COLO668 (cell line): ENCODE results near the gene SETD3.

Experiments
- DNase-seq: peaks from one replicate; lab custom pipeline; 2025; ENCODE audit not compliant: unreplicated experiment; lab: John Stamatoyannopoulos, UW

SETD3 gene

DNA sequence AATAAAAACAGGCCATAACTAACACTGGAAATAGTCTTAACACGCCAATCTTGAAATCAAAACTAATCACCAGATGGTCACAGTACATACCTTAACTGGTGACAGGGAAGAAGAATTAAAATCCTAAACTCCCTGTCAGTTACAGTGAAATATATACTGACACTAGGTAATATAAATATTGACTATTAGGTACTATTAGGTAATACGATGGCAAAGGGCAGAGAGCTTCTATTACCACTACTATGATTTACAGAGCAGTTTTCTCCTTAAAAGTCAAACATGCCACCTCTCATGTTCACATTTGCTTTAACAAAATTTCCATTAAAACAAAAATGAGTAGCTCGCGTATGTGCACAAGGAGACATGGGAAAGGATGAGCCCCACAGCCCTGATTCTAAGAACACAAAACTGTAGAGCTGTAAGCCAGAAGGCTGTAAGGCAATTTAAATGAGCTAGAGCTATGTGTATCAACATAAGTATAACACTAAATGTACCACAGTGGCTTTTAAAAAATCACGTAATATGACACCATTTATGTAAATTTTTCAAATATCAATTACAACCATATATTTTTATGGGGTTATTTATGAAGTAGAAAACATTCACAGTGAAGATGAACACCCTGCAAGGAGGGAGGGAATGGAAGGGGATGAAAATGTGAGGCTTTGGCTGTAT lies 19.1 kb downstream of the SETD3 start:
- DNase-seq, result no peak

GRCh38 chr14:99460793-99461192 lies 19.9 kb downstream of the SETD3 start:
- no peak for DNase-seq

GRCh38 chr14:99459481-99460100 lies 21.1 kb downstream of the SETD3 start:
- no peak for DNase-seq

DNA sequence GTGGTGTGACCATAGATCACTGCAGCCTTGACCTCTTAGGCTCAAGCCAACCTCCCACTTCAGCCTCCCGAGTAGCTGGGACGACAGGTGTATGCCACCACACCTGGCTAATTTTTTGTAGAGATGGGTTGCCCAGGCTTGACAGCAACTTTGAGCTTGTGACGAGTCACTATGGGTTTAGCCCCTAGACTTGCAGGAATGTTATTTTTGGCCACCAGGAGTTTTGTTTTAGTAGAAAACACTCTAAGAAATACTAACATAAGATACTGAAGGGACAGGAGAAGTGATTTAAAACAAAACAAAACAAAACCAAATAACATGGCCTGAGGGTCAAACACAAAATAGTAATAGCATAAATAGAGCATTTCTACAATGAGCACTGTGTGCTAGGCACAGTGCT lies 26.4 kb downstream of the SETD3 start:
- no peak for DNase-seq

GRCh38 chr14:99452968-99453367 lies 27.7 kb downstream of the SETD3 start:
- no peak for DNase-seq

DNA sequence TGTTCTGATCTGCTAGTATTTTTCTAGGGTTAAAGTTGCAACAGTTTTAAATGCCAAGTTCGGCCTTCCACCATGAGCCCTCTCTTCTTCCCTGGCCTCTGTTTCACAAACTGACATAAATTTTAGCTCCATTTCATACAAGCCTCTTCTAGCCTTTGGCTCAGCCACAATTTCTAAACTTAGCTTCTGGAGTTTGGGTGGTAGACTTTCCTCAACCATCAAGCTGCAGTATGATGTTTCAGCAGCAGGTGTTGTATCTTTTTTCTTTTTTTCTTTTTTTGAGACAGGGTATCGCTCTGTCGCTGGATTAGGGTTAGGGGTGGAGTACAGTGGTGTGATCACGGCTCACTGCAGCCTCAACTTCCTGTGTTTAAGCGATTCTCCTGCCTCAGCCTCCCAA lies 29.4 kb downstream of the SETD3 start:
- DNase-seq, result no peak

GRCh38 chr14:99450266-99450665 lies 30.4 kb downstream of the SETD3 start:
- DNase-seq, result no peak

- no peak for DNase-seq
Observed at GRCh38 chr14:99447739-99448138, 32.9 kb downstream of the SETD3 start.

DNA sequence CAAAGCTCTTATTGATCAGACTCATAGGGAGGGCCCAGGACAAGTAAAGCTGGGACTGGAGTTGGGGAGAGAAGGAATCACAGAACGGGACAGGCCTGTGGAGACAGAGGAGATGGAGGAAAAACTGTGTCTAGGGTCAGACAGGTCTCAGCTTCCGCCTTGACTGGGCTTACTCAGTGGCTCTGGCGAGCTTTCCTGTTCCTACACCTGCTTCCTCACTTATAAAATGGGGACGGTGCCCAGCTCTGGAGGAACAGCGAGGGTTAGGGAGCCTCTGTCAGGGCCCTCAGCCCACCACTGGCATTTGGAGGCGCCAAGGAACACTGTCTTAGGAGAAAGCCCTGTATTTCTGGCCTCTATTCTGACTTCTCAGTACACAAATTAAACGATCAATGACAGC lies 34.7 kb downstream of the SETD3 start:
- no peak for DNase-seq

- DNase-seq, result no peak
Observed at GRCh38 chr14:99441918-99442317, 38.7 kb downstream of the SETD3 start.

DNA sequence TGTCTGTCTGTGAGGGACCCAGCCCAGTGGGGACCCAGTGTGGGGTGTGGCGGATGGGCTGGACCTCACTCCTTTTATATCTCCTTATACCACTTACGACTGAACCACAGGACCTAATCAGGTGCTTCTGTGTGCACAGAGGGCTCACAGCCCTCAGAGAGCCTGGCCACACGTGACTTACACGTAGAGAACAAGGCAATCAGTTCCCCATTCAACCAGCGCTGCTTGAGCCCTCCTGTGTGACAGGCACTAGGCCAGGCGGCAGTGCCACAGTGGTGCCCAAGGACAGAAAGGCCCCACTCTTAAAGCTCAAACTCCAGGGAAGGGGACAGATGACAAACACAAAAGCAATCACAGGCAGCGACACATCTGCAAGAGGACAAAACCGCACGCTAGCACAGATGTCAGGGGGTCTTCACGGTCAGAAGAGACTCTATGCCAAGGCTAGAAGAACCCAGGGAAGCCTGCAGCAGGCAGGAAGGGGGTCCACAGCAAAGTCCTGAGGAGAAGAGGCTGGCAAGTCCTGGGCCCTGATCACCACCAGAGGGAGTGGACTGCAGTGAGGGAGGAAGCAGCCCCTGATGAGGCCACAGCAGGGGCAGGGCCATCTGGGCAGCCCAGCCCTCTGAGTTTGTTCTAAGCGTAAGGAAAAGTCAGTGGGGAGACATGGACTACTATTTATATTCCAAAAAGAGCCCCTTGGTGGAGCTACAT lies 39.3 kb downstream of the SETD3 start:
- no peak for DNase-seq

- no peak for DNase-seq
Observed at GRCh38 chr14:99440278-99440677, 40.4 kb downstream of the SETD3 start.

GRCh38 chr14:99437706-99438105 lies 43.0 kb downstream of the SETD3 start:
- no peak for DNase-seq

DNA sequence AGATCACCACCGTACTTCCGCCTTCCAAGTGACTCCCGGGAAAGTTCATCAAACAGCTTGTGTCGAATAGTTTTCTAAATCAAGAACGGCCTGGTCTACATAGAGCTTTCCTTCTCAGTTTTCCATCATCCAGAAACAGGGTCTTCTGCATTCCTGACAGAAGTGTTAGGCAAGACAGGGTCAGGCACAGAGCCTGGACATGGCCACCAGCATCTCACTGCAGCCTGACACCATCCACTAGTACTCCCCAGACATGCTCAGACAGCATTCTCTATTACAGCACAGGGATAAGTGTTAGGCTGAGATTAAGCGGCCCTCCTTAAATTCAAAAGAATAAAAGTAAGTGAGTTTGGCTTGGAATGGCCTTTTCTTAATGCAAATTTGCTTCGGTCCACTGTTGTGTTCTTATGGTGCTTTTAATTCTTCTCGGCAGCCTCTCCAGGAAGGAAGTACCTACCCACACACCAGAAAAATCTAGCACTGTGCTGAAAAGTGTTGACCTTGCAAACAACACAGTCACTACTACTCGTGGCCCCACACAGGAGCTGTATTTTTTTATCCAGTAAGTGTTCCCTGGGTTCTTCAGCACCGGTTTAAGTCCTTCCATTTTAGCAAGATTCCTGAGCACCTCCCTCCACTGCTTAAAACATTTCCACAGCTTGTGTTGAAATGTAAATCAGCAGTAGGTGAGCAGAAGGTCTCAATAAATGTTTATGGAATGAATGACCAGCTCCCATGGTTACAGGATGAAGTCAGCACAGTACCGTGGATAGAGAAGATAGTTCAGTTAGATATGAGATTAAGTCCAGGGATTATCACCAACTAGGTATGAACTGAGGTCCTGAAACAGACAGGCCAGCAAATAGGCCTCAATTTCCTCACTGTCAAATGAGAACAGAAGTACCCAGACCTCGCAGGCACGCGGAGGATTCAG lies 44.1 kb downstream of the SETD3 start:
- DNase-seq, result no peak

- DNase-seq, result no peak
Observed at GRCh38 chr14:99435327-99435726, 45.3 kb downstream of the SETD3 start.

DNA sequence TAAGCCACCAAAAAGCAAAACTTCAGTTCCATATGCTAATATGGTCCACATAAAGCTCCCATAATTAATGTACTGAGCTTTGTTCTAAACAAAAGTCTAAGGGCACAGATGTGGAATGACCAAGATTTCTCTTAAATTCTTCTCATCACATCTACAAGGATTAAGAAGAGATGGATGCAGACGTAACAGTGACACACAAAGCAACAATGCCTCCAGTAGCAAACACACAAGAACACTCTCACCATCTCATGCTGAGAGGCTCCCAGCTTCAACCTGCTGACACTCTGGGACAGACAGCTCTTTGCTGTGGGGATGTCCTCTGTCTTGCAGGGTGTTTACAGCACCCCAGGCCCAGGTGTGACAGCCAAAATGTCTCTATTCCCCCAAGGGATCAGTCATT lies 48.2 kb downstream of the SETD3 start:
- no peak for DNase-seq

GRCh38 chr14:99431986-99432385 lies 48.7 kb downstream of the SETD3 start:
- no peak for DNase-seq

GRCh38 chr14:99430491-99430890 lies 50.2 kb downstream of the SETD3 start:
- no peak for DNase-seq

- DNase-seq, result no peak
Observed at GRCh38 chr14:99427632-99428300, 52.9 kb downstream of the SETD3 start.

- no peak for DNase-seq
Observed at GRCh38 chr14:99426813-99427346, 53.8 kb downstream of the SETD3 start.
